Neutrophil (primary cell): ENCODE results near the gene AJAP1.

Source experiments
- H3K27ac ChIP-seq: fragments of 200-600 bp; sonication (generic); 2 replicates; pipeline ENCODE4 v1.5.1; 2016; ENCODE audit warnings: mild to moderate bottlenecking, moderate library complexity
- H3K27me3 ChIP-seq: fragments of 200-600 bp; sonication (generic); 2 replicates; pipeline ENCODE4 v1.6.0; 2016; ENCODE audit warnings: mild to moderate bottlenecking
- H3K36me3 ChIP-seq: fragments of 200-600 bp; sonication (generic); 2 replicates; pipeline ENCODE4 v1.5.1; 2017
- H3K4me1 ChIP-seq, 2 experiments: fragments of 200-600 bp in 1 of 2; sonication (generic) in 1 of 2; 1 replicate in 1 of 2; 2 replicates in 1 of 2; pipeline versions ENCODE4 v1.5.1 to v1.6.1; 2013 to 2016; ENCODE audit warnings: low read depth in 1 of 2, low read length in 1 of 2, mild to moderate bottlenecking in 1 of 2, moderate library complexity in 1 of 2; ENCODE audit not compliant: control insufficient read depth in 1 of 2, insufficient read depth in 1 of 2
- H3K4me3 ChIP-seq, 2 experiments: fragments of 200-600 bp in 1 of 2; sonication (generic) in 1 of 2; 1 replicate in 1 of 2; 2 replicates in 1 of 2; pipeline ENCODE4 v1.5.1; 2013 to 2016; ENCODE audit warnings: low read depth in 1 of 2, low read length in 1 of 2, mild to moderate bottlenecking in 1 of 2, moderate library complexity in 1 of 2
- H3K9me3 ChIP-seq: fragments of 200-600 bp; sonication (generic); 2 replicates; pipeline ENCODE4 v1.5.1; 2016
- TF ChIP-seq, protein P1 (sequence below): fragments of 200-600 bp; sonication (generic); IDR thresholded peaks from 2 replicates; pipeline ENCODE4 v1.5.1; 2016; ENCODE audit warnings: antibody characterized with exemption

Gene AJAP1

DNA sequence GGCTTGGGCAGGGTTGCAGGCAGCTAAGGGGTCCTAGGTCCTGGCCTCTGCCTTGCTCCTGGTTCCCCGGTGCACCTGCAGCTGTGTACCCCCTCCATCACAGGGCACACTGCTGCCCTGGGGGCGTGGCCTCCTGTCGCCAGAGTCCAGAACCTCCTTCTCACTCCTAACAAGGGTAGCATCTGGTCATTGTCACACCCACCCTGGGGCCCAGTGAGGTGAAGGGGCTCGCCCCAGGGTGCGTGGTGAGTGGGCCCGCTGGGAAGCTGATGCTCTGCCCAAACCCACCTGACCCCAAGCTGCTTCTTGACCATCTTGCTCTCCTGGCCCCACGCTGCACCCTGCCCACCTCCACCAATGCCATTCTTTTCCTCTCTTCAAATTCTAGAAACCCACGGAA lies 44.5 kb downstream of the AJAP1 start:
- H3K4me1 ChIP-seq, result no peaks in the 10 kb centered on the region
- H3K27me3 ChIP-seq, result no peaks in the 10 kb centered on the region
- H3K9me3 ChIP-seq, result no peaks in the 10 kb centered on the region
- H3K36me3 ChIP-seq, result no peaks in the 10 kb centered on the region
- H3K27ac ChIP-seq, result no peak overlapping the region
- TF ChIP-seq, protein P1, sequence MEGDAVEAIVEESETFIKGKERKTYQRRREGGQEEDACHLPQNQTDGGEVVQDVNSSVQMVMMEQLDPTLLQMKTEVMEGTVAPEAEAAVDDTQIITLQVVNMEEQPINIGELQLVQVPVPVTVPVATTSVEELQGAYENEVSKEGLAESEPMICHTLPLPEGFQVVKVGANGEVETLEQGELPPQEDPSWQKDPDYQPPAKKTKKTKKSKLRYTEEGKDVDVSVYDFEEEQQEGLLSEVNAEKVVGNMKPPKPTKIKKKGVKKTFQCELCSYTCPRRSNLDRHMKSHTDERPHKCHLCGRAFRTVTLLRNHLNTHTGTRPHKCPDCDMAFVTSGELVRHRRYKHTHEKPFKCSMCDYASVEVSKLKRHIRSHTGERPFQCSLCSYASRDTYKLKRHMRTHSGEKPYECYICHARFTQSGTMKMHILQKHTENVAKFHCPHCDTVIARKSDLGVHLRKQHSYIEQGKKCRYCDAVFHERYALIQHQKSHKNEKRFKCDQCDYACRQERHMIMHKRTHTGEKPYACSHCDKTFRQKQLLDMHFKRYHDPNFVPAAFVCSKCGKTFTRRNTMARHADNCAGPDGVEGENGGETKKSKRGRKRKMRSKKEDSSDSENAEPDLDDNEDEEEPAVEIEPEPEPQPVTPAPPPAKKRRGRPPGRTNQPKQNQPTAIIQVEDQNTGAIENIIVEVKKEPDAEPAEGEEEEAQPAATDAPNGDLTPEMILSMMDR, result no peak
- H3K4me3 ChIP-seq, result no peak overlapping the region

DNA sequence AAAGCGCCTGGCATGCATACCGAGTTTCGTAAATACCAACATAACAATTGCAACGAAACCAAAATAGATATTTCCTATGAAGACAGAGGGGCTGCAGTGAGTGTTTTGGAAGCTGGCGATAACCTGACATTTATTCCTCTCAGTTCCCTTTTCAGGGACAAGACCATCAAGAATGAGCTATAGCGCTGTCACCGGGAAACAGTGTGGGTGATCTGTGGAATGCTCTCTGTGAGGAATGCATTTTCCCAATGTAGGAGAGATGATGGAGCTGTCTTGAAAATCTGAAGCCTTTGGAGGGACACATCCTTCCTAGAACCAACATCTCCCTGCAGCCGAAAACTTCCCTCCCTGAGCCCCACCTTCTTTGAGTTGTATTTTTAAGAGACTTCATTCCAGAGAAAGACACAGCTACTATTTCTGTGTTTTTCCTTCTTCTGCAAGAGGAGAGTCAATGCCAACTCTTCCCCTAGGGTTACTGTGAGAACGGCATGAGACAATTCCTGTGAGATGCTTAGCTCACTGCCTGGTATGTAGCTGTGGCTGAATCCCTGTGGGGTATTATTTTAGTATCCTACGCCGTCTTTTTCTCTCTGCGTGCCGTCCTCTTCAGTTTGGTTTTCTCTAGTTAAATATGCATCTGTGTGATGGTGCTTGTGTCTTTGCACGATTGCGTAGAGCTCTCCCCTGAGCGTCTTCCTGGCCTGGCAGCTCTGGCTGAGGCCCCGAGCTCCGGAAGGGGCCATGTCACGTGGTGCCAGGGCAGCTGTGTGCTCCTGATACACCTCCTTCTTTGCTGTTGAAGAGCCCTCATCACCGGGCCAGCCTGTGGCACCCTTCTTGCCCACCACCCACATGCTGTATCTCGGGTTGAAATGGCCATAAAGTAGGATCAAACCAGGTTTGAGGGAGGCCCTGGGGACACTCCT lies 45.2 kb downstream of the AJAP1 start:
- Histone ChIP-seq H3K4me1 (no peaks in the 10 kb centered on the region), H3K27ac (no peak overlapping the region), H3K9me3 (no peaks in the 10 kb centered on the region), H3K36me3 (no peaks in the 10 kb centered on the region), H3K27me3 (no peaks in the 10 kb centered on the region), H3K4me3 (no peak overlapping the region)
- TF ChIP-seq, protein P1, result no peak

DNA sequence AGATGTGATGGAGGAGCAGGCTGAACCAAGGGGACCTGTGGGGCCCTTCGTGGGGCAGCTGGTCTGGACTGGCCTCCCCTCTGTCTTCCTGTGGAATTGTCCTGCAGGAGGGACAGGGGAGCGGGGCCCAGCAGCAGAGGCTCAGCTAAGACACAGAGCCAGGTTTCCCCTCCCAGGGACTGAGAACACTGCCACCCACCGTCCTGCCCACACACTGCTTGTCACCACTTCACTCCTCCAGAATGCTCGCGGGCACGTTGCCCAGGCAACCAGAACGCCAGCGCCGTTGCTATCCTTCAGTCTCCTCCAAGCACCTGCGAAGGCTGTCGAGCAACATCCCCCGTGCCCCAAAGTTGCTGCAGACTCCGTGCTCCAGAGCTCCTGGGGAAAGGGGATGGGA lies 46.4 kb downstream of the AJAP1 start:
- no peaks in the 10 kb centered on the region for H3K4me1 ChIP-seq

DNA sequence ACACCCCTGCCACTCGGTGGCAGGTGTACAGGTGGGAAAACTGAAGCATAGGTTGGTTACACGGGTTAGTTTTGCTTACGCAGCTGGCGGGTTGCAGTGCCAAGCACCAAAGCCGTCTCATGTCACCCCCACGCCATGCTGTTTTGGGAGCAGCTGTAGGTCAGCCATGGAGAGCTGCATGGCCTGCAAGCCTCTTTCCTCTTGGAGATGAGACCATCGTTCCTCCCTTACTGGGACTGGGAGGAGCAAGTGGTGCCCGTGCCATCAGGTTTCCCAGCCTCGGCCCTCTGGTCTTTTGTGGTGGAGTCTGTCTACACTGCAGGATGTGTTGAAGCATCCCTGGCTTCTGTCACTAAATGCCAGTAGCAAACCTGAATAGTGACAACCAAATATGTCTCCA lies 46.9 kb downstream of the AJAP1 start:
- H3K4me1 ChIP-seq, result no peaks in the 10 kb centered on the region
- H3K4me3 ChIP-seq, result no peak overlapping the region
- H3K27me3 ChIP-seq, result no peaks in the 10 kb centered on the region
- TF ChIP-seq, protein P1, result no peak
- H3K36me3 ChIP-seq, result no peaks in the 10 kb centered on the region
- H3K27ac ChIP-seq, result no peak overlapping the region
- no peaks in the 10 kb centered on the region for H3K9me3 ChIP-seq

More for the DNA sequence above, 46.4 kb downstream of the AJAP1 start:
- Histone ChIP-seq H3K9me3 (no peaks in the 10 kb centered on the region), H3K27ac (no peak overlapping the region), H3K4me3 (no peak overlapping the region), H3K27me3 (no peaks in the 10 kb centered on the region), H3K36me3 (no peaks in the 10 kb centered on the region)
- TF ChIP-seq, protein P1, result no peak

DNA sequence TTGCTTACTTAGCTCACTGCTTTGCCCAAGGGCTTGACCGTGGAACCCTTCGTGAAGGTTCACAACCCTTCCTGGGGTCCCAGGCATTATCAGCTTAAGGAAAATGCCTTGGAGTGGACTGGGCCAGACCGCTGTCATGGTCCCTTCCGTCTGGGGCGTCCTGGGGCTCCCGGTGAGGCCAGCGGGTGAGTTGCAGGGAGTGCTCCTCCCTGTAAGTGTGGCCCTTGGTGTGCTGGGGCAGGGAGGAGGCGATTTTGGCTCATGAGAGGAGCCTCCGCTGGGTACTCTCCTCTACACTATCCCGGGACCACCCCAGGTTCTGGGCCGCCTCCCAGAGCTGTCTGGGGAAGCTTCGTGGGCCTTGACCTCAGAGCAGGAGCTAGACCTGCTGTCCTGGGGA lies 48.1 kb downstream of the AJAP1 start:
- Histone ChIP-seq H3K27me3 (no peaks in the 10 kb centered on the region), H3K4me1 (no peaks in the 10 kb centered on the region), H3K36me3 (no peaks in the 10 kb centered on the region), H3K27ac (no peak overlapping the region), H3K9me3 (no peaks in the 10 kb centered on the region), H3K4me3 (no peak overlapping the region)
- TF ChIP-seq, protein P1, result no peak
